ENCODE data around the gene EDRF1. TPM values are rescaled to one million over a fixed set of nuclear protein-coding genes. Genes with fewer than 3 reads are reported as not detected.
A peak's percentile ranks its signal among the peaks of the same experiment; 100 is the strongest.

EDRF1 gene
- total and polyA plus RNA-seq, 2 of the 13 experiments (the other 11 are each of a cell fraction or from before 2014, with no cell fraction given) = 16.9 to 26.7 TPM

DNA sequence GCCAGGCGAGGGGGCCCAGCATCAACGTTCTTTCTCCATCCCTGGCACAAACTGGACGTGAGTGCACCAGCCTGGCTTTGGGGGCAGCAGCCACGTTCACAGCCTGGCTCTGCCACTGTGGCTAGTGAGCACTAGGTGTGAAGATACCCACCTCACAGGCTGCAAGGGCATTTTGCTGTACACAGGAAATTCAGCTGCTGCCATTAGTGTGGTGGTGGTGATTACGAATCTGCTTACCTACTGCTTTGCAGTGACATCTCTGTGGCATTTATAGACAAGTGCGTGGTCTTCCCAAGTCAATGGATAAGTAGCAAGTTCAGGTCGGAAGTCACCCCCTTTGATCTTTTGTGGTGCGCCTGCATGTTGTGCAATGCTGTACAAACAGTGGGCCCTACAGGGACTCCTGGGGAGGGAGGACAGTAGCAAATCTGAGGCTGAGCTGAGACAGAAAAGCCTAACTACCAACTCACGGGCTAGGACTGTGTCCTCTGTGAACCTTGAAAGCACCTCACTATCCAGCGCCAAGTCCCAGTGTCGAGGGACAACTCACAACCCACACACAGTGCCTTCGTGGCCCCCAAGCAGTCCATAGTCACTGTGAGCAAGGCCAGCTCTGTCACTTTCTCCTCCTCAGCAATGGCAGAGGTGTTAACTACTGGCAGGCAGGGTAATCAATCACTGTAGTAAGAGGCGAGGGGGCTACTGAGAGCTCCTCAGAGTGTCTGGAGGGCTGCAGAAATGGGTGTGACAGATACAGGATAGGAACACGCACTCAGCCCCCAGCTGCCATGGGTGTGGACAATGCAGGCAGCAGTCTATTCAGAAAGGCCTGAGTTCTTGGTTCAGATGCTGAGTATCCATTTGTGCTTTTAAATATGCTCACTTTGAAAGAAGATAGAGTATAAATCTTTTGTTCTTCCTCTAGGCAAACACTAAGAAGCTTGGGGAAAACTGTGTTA is 73.1 kb downstream of the EDRF1 start (continued):
- TF ChIP-seq, protein P1, sequence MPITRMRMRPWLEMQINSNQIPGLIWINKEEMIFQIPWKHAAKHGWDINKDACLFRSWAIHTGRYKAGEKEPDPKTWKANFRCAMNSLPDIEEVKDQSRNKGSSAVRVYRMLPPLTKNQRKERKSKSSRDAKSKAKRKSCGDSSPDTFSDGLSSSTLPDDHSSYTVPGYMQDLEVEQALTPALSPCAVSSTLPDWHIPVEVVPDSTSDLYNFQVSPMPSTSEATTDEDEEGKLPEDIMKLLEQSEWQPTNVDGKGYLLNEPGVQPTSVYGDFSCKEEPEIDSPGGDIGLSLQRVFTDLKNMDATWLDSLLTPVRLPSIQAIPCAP (CRISPR knock-in tag; IDR thresholded peaks at IDR 0.05; ENCODE audit: low read depth) = no peak
- TF ChIP-seq RBAK (CRISPR knock-in tag; IDR thresholded peaks at IDR 0.05) (peak; percentile 69; the same call in 1 of the 2 replicates), HNF4G (IDR thresholded peaks at IDR 0.05; ENCODE audit: borderline replicate concordance, low read depth, low read length) (peak; percentile 73), HNF4G (CRISPR knock-in tag; IDR thresholded peaks at IDR 0.05; ENCODE audit: borderline replicate concordance, low read depth) (peak; percentile 74; the same call in 1 of the 2 replicates), ZFP90 (CRISPR knock-in tag; IDR thresholded peaks at IDR 0.05; ENCODE audit: borderline replicate concordance) (peak; percentile 56; the same call in 1 of the 2 replicates), ZNF713 (CRISPR knock-in tag; IDR thresholded peaks at IDR 0.05) (0 out of 2 replicates have a peak, but pooled peaks have one; percentile 79), MZF1 (CRISPR knock-in tag; IDR thresholded peaks at IDR 0.05; ENCODE audit: borderline replicate concordance) (no peak), ZNF644 (CRISPR knock-in tag; IDR thresholded peaks at IDR 0.05; ENCODE audit: low read depth) (peak; percentile 94), ARNT2 (CRISPR knock-in tag; IDR thresholded peaks at IDR 0.05; ENCODE audit: low read depth) (peak; percentile 43; the same call in 1 of the 2 replicates), ZSCAN25 (CRISPR knock-in tag; IDR thresholded peaks at IDR 0.05) (peak; percentile 90), GLI4 (CRISPR knock-in tag; IDR thresholded peaks at IDR 0.05; ENCODE audit: borderline replicate concordance) (no peak), ZFP36 (IDR thresholded peaks at IDR 0.05; ENCODE audit: borderline replicate concordance, low read depth, low read length, partially characterized antibody) (no peak), NFIC (IDR thresholded peaks at IDR 0.05; ENCODE audit: low read length) (peak; percentile 52; the same call in 1 of the 2 replicates), ZNF790 (CRISPR knock-in tag; IDR thresholded peaks at IDR 0.05; ENCODE audit: borderline replicate concordance) (no peak)
- TF ChIP-seq, protein P2, sequence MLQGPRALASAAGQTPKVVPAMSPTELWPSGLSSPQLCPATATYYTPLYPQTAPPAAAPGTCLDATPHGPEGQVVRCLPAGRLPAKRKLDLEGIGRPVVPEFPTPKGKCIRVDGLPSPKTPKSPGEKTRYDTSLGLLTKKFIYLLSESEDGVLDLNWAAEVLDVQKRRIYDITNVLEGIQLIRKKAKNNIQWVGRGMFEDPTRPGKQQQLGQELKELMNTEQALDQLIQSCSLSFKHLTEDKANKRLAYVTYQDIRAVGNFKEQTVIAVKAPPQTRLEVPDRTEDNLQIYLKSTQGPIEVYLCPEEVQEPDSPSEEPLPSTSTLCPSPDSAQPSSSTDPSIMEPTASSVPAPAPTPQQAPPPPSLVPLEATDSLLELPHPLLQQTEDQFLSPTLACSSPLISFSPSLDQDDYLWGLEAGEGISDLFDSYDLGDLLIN (CRISPR knock-in tag; IDR thresholded peaks at IDR 0.05; ENCODE audit: borderline replicate concordance) = no peak
- TF ChIP-seq, protein P3, sequence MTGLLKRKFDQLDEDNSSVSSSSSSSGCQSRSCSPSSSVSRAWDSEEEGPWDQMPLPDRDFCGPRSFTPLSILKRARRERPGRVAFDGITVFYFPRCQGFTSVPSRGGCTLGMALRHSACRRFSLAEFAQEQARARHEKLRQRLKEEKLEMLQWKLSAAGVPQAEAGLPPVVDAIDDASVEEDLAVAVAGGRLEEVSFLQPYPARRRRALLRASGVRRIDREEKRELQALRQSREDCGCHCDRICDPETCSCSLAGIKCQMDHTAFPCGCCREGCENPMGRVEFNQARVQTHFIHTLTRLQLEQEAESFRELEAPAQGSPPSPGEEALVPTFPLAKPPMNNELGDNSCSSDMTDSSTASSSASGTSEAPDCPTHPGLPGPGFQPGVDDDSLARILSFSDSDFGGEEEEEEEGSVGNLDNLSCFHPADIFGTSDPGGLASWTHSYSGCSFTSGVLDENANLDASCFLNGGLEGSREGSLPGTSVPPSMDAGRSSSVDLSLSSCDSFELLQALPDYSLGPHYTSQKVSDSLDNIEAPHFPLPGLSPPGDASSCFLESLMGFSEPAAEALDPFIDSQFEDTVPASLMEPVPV (CRISPR knock-in tag; IDR thresholded peaks at IDR 0.05) = 0 out of 2 replicates have a peak, but pooled peaks have one; percentile 47

All from HepG2 (cell line).